Activated CD4-positive, alpha-beta T cell treated with anti-CD3 and anti-CD28 coated beads, Interleukin-2, amount 50 U/mL, for 1 hour (primary cell): Measurements from ENCODE around the gene UBA5.
"Not testable (repeated sequence)": the region's sequence is repeated elsewhere in the genome, so short reads cannot be mapped to it uniquely, and the experiment has no call there.

Experiments
- DNase-seq: peaks from one replicate; pipeline ENCODE4 v3.0.0-alpha.2; 2020

Gene UBA5

DNA sequence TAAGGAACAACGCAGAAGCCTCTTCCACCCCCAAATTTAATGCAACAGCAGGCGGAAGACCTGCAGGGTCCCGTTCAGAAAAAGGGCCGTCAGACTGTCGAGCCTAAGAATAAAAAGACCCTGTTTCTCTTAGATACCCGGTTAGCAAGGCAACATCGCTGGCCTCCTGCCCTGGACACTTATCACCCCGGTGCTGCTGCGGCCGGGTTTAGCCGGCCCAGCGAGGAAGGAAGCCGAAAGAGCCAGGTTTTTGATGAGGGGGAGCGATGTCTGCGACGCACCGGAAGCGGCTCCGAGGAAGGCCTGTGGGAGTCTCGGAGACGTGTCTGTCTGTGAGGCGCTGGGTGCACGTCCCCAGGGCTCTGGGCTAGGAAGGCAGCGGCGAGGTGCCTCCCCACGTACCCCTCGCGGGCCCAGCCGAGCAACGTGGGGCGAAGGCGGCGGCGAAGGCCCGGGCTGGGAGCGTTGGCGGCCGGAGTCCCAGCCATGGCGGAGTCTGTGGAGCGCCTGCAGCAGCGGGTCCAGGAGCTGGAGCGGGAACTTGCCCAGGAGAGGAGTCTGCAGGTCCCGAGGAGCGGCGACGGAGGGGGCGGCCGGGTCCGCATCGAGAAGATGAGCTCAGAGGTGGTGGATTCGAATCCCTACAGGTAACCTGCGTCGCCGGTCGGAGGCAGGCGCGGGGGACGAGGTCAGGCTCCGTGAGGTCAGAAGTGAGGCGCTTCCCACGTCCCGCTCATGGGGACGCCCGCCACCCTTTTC, at the start of gene UBA5:
TSS of gene UBA5 (plus strand) at position 278 of the 759 bp plus-strand sequence. CDS start at position 487, 209 bp downstream.
- peak; percentile 64 for DNase-seq

DNA sequence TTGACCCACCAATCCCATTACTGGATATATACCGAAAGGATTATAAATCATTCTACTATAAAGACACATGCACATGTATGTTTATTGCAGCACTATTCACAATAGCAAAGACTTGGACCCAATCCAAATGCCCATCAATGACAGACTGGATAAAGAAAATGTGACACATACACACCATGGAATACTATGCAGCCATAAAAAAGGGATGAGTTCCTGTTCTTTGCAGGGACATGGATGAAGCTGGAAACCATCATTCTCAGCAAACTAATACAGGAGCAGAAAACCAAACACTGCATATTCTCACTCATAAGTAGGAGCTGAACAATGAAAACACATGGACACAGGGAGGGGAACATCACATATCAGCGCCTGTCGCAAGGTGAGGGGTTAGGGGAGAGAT, 44.8 kb upstream of the UBA5 start:
- DNase-seq: not testable (repeated sequence)

DNA sequence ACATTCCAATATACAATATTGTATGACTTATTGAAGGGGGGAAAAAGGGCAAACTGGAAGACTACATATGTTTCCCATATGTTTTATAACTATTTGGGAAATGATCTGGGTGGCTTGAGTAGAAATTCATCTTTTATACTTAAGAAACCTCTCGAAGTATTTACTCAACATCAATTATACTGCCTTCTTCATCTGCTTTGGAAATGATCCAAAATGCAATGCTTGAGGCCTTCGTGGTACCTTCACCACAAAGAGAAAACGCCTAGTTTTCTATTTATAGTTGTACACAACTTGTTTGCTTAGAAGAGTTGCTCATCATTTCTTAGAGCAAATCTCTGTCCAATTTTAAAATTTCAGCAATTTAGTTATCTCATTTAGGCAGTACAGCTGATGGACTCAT, 44.2 kb upstream of the UBA5 start:
- DNase-seq: no peak

- no peak for DNase-seq
Observed at GRCh38 chr3:132616780-132617179, 43.3 kb upstream of the UBA5 start.

DNA sequence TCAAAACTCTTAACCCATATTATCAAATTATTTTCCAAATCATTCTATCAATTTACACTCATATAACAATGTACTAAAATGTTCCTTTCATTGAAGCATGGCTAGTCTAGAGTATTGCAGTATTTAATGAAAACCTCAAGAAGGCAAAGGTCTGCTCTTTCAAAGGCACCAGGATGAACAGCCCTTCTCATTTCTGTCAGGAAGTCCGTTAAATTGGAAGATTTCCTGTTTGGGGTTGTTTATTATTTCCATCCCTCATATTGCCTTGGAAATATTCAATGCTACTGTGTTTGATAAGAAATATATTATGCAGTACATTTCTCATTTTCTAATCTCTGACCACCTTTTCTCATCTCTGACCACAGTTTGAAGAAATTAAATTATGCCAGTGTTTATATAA, 38.0 kb upstream of the UBA5 start:
- DNase-seq: no peak

DNA sequence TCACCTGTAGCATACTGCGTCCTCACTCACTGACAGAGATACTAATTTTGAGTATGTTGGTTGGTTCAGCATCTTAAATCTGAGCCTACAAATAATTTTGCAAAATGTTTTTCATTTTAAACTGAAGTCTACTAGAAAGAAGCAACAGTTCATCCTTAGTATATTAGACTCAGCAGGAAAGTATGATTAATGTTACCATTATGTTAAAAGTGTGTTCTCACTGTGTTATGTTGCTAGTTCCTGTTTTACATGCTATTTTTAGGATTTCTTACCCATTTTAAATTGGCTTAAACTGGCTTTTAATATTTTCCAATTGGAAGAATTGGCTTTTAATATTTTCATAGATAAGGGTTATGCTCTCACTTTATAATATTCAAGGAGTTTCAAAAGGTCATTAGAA, 37.4 kb upstream of the UBA5 start:
- DNase-seq: no peak

DNA sequence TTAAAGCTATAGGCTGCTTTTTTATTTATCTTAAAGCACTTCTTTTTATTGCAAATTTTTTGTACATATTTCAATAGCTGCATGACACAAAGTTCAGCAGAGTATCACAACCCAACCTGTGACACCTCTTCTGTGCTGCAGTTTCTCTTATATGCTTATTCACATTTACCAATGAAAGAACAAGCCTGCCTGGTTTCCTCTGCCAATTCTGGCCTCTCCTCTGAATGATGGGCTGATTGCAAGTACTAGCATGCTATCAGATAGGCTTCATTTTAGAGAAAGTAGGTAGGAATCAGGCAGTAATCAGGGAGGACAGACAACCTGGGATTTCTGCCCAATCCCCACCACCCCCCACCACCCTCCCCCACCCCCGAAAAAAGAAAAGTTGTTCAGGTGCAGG, 36.5 kb upstream of the UBA5 start:
- no peak for DNase-seq

GRCh38 chr3:132624790-132625189, 35.3 kb upstream of the UBA5 start:
- DNase-seq: no peak

DNA sequence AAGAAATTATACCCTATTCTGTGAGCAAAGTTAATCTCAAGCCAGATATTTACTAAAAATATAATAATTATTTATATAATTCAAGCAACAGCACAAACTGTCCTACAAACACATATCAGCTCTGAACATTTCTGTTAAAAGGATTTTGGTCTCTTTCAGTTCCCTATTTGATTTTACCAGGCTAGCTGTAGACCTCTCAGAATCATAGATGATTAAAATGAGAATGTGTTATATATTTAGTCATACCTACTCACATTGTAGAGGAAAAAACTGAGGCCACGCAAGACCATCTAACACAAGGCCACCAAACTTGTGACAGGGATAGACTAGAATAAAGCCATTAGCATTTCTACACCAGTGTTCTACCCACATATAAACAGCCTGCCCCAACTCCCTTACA, 34.5 kb upstream of the UBA5 start:
- no peak for DNase-seq

- no peak for DNase-seq
Observed at GRCh38 chr3:132626955-132627354, 33.2 kb upstream of the UBA5 start.

DNA sequence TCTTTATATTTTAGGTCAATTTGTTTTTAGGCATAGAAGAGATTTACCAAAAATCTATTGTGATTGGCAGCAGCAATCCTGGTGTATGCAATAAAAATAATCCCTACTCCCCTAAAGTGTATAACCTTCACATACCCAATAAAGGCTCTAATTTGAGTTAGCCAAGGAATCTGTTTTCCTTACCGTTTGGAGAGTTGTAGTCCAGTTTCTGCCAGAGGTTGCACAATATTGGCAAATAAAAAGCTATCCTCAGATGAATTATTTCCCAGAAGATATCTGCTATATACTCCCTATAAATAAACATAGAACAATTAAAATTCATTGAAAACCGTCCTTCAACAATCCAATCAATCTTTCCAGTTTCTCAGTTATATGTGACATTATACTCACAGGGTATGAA, 32.0 kb upstream of the UBA5 start:
- no peak for DNase-seq

- DNase-seq: no peak
Observed at GRCh38 chr3:132629928-132630327, 30.2 kb upstream of the UBA5 start.

DNA sequence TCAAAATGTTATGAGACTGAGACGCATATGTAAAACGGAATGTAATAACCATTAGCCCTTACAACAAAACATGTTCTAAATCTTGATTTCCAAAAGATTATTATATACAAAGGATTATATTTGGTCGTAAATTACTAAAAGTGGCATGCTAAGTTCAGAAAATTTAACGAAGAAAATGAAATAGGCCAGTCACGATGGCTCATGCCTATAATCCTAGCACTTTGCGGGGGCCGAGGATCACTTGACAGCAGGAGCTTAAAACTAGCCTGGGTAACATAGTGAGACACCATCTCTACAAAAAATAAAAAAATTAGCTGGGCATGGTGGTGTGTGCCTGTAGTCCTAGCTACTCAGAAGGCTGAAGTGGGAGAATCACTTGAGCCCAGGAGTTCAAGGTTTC, 29.5 kb upstream of the UBA5 start:
- DNase-seq: no peak

DNA sequence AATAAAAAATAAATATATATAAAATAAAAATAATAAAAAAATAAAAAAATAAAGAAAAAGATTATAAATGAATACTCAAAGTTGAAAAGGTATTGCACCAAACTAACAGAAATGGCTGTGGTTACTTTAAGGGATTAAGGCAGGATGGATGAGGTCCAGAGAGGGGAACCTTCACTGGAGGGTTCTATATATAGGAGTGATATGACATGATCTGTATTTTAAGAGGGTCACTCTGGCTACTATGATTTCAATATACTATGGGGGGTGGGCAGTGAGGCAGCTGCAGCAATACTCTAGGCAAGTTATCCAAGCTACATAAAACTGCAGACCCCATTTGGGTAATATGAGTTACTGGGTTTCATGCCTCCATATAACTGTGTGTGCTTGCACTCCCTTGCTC, 25.1 kb upstream of the UBA5 start:
- DNase-seq: no peak

DNA sequence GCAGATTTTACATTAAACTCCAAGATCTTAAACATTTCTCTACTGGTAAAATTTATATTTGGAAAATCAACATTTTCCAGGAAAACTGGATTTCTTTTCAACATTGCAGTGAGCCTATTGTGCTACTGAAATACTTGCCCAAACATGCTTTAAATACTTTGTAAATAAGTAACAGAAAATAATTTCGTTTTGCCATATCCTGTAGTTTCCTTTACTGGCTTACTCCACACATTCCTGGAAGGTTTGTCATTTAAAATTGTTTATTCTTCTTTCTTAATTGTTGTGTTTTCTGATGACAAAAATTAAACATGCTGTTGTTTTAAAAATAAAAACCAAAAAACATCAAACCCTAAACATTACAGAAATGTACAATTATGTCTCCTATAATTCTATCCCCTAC, 22.5 kb upstream of the UBA5 start:
- DNase-seq: no peak

- DNase-seq: no peak
Observed at GRCh38 chr3:132638706-132639105, 21.4 kb upstream of the UBA5 start.

GRCh38 chr3:132641427-132641826, 18.7 kb upstream of the UBA5 start:
- not testable (repeated sequence) for DNase-seq

DNA sequence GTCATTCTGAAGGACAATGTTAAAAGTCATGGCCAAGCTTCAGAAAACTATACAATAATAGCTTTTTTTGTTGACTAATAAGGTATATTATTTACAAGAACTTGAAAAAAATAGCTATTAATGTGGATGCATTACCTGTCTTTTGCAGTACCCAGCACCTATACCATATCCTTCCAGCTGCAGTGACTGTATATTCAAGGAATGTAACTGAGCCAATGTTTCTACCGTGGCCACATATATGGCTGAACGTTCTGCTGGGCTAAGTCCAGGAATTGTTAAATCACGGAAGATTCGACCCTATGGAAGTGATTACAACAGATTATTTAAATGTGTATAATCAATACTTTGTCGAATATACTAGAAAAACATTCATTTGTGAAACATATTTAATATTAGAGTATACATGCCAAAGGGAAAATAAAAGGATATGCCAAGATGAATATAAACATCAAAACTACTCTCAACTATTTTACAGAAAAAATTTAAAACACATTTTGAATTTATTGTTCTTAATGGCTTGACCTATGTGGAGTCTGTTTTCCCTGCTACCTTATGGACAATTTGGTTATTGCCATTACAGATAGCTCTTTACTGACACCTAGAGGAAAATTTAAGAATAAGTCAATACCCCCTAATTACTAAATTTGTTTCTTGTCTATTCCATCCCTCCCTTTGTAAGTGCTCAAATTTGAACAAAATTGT, 18.1 kb upstream of the UBA5 start:
- DNase-seq: no peak

- no peak for DNase-seq
Observed at GRCh38 chr3:132642539-132642847, 17.6 kb upstream of the UBA5 start.

DNA sequence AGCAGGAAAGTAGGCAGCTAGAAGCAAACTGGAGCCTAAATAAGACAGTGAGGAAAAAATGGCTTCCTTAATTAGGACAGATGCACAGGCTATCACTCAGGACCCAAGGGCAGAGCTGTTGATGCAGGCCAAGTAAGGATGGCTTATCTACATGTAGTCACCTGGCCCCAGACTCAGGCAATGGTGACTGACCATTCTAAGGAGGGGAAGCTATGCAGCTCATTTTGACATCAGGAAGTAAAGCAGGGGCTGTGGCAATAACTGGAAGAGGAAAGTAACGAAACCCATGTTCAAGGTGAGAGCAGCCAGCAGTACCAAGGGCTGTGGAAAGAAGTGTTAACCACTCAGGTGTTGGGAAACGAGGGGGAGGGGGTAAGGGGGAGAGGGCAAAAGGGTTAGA, 16.8 kb upstream of the UBA5 start:
- DNase-seq: no peak

- no peak for DNase-seq
Observed at GRCh38 chr3:132645058-132645457, 15.1 kb upstream of the UBA5 start.

DNA sequence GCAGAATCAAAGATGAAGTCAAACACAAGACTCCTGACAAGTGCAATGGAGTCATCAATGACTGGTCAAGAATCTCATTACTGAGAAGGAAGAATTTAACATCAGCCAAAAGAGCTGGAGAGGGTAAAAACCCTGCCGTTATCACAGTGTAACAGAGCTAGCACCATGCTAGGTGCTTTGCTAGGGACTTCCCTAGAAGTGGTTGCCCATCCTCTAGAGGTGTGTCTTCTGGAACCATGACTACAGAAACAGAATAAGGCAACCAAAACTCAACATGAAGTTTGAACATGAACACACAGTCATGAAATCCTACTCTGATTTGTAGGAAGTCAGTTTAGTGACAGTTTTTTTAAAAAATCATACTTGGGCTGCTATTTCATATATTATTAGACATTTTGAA, 10.0 kb upstream of the UBA5 start:
- DNase-seq: no peak

DNA sequence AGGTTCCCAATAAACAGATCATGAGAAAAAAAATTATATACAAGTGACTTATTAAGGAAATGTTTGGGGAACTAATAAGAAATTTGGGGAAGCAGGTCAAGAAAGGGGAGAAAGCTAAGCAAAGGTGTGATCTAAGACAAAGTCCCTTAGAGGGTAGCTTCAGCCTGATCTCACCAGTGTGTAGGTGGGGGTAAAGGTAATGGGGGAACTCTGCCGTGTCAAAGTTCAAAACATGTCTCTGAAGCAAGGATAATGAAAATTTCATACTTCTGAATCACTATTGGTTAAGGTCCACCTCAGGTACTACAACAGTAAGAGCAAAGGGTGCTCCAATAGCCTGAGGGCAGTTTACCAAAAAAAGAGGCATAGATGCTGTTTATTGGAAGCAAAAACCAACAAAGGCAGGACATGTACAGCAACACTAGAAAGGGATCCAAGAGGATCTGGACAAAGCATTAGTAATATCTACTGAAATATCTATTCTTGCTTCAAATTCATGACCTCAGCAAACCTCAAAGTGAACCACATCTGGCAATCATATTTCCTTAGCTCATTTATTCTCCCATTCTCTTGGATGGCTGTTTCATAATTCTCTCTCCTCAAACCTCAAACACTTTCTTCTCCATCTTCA, 7.4 kb upstream of the UBA5 start:
- no peak for DNase-seq

DNA sequence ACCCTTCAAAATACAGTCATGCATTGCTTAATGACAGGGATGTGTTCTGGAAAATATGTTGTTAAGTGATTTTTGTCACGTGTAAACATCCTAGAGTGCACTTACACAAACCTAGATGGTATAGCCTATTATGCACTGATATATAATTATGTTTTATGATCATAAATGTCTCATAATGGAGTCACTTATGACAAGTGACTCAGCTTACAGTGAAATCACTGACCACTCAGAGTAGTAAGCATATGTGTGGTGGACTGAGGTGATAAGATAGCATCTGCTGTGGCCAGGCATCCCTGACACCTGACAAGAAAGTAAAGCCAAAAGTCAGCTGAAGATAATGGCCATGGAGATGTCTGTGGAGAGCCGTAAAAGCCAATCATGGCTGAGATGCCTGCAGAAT, 5.9 kb upstream of the UBA5 start:
- DNase-seq: no peak
